GM18511 (cell line): Measurements from ENCODE around the gene TEX19.
"Not testable (repeated sequence)": the region's sequence is repeated elsewhere in the genome, so short reads cannot be mapped to it uniquely, and the experiment has no call there.

Experiments
- ATAC-seq: cut with Tn5 transposase; IDR thresholded peaks from one replicate; pipeline ENCODE4 v1.9.1; 2021; ENCODE audit warnings: mild to moderate bottlenecking, moderate library complexity; ENCODE audit not compliant: unreplicated experiment

Gene TEX19

GRCh38 chr17:82353484-82353883 lies 5.6 kb upstream of the TEX19 start:
- ATAC-seq = no peak

DNA sequence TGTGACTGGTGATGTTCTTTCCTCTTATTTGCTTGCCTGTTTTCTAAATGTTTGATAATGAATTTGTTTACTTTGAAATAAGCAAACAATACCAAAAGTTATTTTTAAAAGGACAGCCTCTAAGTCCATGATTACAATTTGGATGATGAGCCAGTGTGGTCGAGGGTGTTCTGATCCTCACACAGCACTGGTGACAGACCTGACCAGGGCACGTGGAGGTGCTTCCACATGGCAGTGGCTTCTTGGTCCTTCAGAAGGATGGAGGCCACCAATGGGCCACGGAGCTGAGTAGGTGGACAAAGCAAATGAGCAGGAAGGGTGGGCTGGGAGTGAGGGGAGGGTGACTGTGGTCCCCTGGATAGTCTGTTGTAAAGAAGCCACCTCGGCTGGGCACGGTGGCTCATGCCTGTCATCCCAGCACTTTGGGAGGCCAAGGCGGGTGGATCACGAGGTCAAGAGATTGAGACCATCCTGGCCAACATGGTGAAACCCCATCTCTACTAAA lies 4.2 kb upstream of the TEX19 start:
- no peak for ATAC-seq

DNA sequence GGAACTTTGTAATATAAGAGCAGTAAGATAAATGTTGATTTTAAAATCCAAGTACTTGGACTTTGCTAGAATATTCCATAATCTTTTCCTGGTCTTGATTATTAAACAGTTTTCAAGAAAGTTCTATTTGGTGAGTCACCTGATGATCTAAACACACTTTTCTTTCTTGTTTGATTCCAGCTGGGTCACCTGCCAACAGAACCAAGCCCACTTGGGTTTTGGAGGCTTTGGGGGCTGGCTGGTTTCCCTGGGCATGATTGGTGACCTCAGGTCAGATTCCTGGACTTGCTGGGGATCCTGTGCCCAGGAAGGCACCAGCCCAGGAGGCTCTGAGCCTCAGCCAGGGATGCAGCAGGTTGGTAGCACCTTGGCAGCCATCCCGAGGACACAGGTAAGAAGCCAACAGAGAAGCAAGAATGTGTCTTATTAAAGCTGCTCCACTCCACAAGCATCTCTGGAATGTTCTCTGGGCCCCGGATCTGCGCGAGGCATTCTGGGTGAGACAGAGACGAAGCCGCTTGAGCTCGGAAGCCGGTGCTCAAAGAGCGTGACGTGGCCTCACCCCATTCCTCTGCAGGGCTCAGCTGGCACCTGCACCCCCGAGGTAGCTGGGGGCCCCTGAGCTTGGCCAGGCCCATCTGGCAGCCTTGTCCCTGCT lies 3.1 kb upstream of the TEX19 start:
- ATAC-seq = no peak

- no peak for ATAC-seq
Observed at GRCh38 chr17:82356845-82357355, 2.1 kb upstream of the TEX19 start.

GRCh38 chr17:82357394-82357793 lies 1.7 kb upstream of the TEX19 start:
- ATAC-seq = no peak

GRCh38 chr17:82359451-82360074 lies 516 bp downstream of the TEX19 start:
- ATAC-seq = not testable (repeated sequence)

DNA sequence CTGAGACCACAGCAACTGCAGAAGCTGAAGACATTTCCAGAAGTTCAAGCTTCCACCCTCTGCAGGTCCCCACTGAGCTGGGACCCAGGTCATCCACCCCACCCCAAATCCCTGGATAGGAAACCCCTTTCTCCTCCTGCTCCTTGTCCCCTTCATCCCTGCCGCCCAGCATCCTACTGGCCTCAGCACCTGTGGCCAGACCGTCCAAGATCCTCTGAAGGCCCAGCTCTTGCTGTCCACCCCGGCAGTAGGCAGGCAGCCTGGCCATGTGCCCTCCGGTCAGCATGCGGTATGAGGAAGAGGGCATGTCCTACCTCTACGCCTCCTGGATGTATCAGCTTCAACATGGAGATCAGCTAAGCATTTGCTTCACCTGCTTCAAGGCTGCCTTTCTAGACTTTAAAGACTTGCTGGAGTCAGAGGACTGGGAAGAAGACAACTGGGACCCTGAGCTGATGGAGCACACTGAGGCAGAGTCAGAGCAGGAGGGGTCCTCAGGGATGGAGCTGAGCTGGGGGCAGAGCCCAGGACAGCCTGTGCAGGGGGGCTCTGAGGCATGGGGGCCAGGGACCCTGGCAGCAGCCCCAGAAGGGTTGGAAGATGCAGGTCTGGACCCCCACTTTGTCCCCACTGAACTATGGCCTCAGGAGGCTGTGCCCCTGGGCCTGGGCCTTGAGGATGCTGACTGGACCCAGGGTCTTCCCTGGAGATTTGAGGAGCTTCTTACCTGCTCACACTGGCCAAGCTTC lies 3.0 kb downstream of the TEX19 start:
- no peak for ATAC-seq

DNA sequence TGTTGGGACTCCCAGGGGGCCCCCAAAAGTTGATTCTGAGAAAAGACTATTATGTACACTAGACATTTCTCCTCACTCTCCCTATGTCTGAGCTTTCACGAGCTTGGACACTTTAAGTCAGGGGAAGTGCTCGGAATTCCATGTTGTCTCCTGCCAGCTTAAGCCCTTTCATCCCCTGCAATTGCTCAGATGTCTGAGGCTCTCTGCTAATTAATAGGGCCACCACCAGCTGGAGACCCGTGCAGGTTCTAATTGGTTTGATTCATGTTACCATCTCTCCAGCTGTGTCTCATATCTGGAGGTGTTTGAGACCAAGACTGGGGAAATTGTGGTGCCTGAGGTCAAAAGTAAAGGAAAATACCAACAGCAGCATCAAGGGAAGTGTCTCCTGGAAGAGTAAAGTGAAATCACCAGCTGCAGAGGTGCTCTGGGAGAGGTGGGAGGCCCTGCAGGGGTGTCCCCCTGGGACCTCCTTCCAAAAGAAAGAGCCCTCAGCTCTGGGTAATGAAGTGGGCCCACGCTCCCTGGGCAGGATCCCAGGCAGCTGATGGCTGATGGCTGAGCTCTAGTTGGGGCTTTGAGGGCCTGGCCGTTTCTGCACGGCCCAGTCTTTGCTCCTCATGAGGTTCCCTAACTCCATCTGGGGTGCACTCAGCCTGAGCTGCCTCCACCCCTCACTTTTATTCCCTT lies 6.7 kb downstream of the TEX19 start:
- ATAC-seq = no peak

GRCh38 chr17:82366749-82367148 lies 7.7 kb downstream of the TEX19 start:
- no peak for ATAC-seq

GRCh38 chr17:82367724-82368524 lies 8.9 kb downstream of the TEX19 start:
- ATAC-seq = no peak

GRCh38 chr17:82369211-82369610 lies 10.2 kb downstream of the TEX19 start:
- no peak for ATAC-seq

- ATAC-seq = no peak
Observed at GRCh38 chr17:82370471-82371332, 11.7 kb downstream of the TEX19 start.

DNA sequence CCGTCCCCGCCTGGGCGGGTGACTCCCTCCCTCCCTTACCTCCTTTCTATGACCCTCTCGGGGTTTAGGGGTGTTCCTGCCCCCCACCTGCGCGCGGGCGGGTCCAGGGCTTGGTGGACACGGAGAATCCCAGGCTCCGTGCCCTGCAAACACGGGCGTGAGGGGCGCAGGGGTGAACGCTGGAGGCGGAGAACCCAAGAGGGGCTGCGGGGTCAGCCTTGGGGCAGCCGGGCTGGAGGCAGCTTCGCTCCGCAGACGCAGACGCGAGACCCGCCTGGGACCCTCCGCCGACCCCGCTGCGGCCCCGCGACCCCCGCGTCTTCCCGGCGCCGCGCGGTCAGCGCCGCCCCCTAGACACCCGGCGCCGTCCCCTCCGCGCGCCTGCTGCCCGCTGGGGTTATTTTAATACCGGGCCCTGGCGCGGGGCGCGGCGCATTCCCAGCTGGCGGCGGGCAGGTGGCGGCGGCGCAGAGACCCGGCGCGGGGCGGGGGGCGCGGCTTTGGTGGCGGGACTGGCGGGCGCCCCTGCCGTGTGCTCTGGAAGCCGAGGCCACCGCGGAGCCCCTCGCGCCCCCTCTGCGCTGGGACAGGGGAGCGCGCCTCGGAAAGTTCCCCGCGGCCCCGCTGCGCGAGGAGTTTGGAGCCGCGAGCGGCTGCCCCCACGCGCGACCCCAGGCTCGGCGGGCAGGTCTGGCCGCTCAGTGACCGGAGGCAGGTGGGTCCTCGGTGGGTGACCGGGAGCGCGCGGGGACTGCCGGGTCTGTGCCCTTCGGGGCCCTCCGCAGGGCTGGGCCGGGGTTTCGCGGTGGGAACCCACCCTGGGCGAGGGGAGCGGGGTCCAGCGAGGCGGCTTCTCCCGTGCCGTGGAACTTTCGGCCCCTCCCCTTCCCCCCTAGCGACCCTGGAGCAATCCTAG lies 12.5 kb downstream of the TEX19 start, which contains the start of gene UTS2R:
Gene UTS2R (plus strand): TSS at position 433 of the 916 bp plus-strand sequence. CDS start 2,560 bp downstream, outside the sequence.
- no peak for ATAC-seq

- no peak for ATAC-seq
Observed at GRCh38 chr17:82372249-82373071, 13.4 kb downstream of the TEX19 start.

- ATAC-seq = not testable (repeated sequence)
Observed at GRCh38 chr17:82373072-82373452, 14.0 kb downstream of the TEX19 start.

- ATAC-seq = no peak
Observed at GRCh38 chr17:82373731-82374625, 14.9 kb downstream of the TEX19 start.
